Gastroesophageal sphincter (tissue), 4 donors: ENCODE data around the gene LEAP2. TPM values are rescaled to one million over a fixed set of nuclear protein-coding genes. Genes with fewer than 3 reads are reported as not detected.

Experiments used
- ATAC-seq: fragments of 150-250 bp; one replicate; pipeline ENCODE4 v1.9.1; 2016; ENCODE audit warnings: mild to moderate bottlenecking, moderate library complexity
- H3K27ac ChIP-seq, 4 donors: fragments of 200-600 bp; sonication (generic) in 3 of 4; 1 replicate in 3 of 4; 2 replicates in 1 of 4; pipeline ENCODE4 v1.5.1; 2016 to 2019
- H3K27me3 ChIP-seq: fragments of 200-600 bp; sonication (generic); one replicate; pipeline ENCODE4 v1.5.1; 2019
- H3K36me3 ChIP-seq, 2 donors: fragments of 200-600 bp; sonication (generic); one replicate each; pipeline ENCODE4 v1.5.1; 2019; ENCODE audit warnings: control low read depth in 1 of 2
- H3K4me1 ChIP-seq, 3 donors: fragments of 200-600 bp; sonication (generic); 1 replicate in 2 of 3; 2 replicates in 1 of 3; pipeline ENCODE4 v1.5.1; 2016 to 2019; ENCODE audit warnings: control low read depth in 2 of 3
- H3K4me3 ChIP-seq, 2 donors: fragments of 200-600 bp; sonication (generic); one replicate each; pipeline ENCODE4 v1.5.1; 2019; ENCODE audit warnings: mild to moderate bottlenecking in 1 of 2, moderate library complexity in 1 of 2
- H3K9me3 ChIP-seq, 3 donors: fragments of 200-600 bp; sonication (generic); one replicate each; pipeline ENCODE4 v1.5.1; 2017 to 2019; ENCODE audit warnings: control low read depth in 2 of 3
- EP300 ChIP-seq: sonication (generic); formaldehyde crosslinking; IDR thresholded peaks from one replicate; pipeline ENCODE4 v1.6.1; 2017; ENCODE audit warnings: antibody characterized with exemption, mild to moderate bottlenecking
- POLR2A ChIP-seq, 2 donors: fragments of 450-650 bp; IDR thresholded peaks; one replicate each; pipeline ENCODE4 v1.6.1; 2017; ENCODE audit warnings: antibody characterized with exemption in 2 of 2, mild to moderate bottlenecking in 2 of 2, moderate library complexity in 1 of 2
- POLR2AphosphoS5 ChIP-seq: sonication (generic); formaldehyde crosslinking; IDR thresholded peaks from one replicate; pipeline ENCODE4 v1.6.1; 2017; ENCODE audit warnings: antibody characterized with exemption
- WGBS, 2 donors: methylation state at CpG; one replicate each; pipeline ENCODE4 v1.1.5; 2018; ENCODE audit warnings: low coverage in 1 of 2; 5-methylcytosine and 5-hydroxymethylcytosine counted together
- small RNA-seq, 4 donors: library from RNA; depleted of rRNA; stranded (forward); fragments of <200 nt; gene quantifications; one replicate each; pipeline ENCODE3, GENCODE V24; 2016
- total RNA-seq, 4 donors: library from RNA; depleted of rRNA; stranded (reverse); fragments of >200 nt; gene quantifications; one replicate each; pipeline ENCODE4 v1.1.0, GENCODE V29; 2016
- TF ChIP-seq, protein P1 (sequence below), 4 experiments: fragments of 200-600 bp in 2 of 4; fragments of 450-650 bp in 2 of 4; sonication (generic) in 1 of 4; IDR thresholded peaks; one replicate each; pipeline ENCODE4 v1.5.1; 2017 to 2019; ENCODE audit warnings: antibody characterized with exemption in 4 of 4, mild to moderate bottlenecking in 2 of 4, moderate library complexity in 2 of 4

LEAP2 gene
- total RNA-seq, 4 donors from 2014 or later = 0.12 to 1.9 (median 0.74) TPM

DNA sequence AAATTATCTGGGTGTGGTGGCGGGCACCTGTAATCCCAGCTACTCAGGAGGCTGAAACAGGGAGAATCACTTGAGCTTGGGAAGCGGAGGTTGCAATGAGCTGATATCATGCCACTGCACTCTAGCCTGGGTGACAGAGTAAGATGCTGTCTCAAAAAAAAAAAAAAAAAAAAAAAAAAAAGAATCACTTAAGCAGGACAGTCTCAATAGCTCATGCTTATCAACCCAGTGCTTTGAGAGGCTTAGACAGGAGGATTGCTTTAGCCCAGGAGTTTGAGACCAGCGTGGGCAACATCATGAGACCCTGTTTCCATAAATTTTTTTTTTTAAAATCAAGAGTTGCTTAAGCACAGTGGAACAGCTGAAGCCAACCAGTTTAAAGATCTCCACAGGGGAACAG, 42.6 kb downstream of the LEAP2 start:
- no peak for ATAC-seq
- Histone ChIP-seq H3K4me1 (no peaks in the 10 kb centered on the region), H3K36me3 (peaks cover 0 to 57% of the 10 kb centered on the region in 2 donors), H3K27me3 (no peaks in the 10 kb centered on the region), H3K4me3 (no peak overlapping the region), H3K9me3 (no peaks in the 10 kb centered on the region), H3K27ac (no peak overlapping the region)
- WGBS, 2 donors = 90 to 100% methylated on average over 1 to 3 of the region's 3 CpGs
- TF ChIP-seq POLR2A (IDR thresholded peaks at IDR 0.05) (no peak), POLR2AphosphoS5 (no peak), EP300 (no peak)
- TF ChIP-seq, protein P1, sequence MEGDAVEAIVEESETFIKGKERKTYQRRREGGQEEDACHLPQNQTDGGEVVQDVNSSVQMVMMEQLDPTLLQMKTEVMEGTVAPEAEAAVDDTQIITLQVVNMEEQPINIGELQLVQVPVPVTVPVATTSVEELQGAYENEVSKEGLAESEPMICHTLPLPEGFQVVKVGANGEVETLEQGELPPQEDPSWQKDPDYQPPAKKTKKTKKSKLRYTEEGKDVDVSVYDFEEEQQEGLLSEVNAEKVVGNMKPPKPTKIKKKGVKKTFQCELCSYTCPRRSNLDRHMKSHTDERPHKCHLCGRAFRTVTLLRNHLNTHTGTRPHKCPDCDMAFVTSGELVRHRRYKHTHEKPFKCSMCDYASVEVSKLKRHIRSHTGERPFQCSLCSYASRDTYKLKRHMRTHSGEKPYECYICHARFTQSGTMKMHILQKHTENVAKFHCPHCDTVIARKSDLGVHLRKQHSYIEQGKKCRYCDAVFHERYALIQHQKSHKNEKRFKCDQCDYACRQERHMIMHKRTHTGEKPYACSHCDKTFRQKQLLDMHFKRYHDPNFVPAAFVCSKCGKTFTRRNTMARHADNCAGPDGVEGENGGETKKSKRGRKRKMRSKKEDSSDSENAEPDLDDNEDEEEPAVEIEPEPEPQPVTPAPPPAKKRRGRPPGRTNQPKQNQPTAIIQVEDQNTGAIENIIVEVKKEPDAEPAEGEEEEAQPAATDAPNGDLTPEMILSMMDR (IDR thresholded peaks at IDR 0.05) = no peak

Small RNA genes lying within 50 kb of the gene (small RNA-seq; reads per million reads assigned to genes)
- gene RNA5SP192 = 0 reads per million in 4 donors

Other genes with a start within 250 kb of the LEAP2 start
- gene IL13, start 215.5 kb upstream of the LEAP2 start, total RNA-seq = not detected
- gene IL4, start 199.7 kb upstream of the LEAP2 start, total RNA-seq = not detected
- gene KIF3A, start 136.1 kb upstream of the LEAP2 start, total RNA-seq = 10 to 100 TPM in 1 of 4 donors, 1 to 10 TPM in 3; 5.9 to 12.5 (median 7.7) TPM
- not detected for gene CCNI2, start 126.2 kb upstream of the LEAP2 start, total RNA-seq
- gene SEPTIN8, start 96.4 kb upstream of the LEAP2 start, total RNA-seq = 10 to 100 TPM; 31.6 to 46.4 (median 34.9) TPM
- gene SOWAHA, start 60.4 kb upstream of the LEAP2 start, total RNA-seq = under 1 TPM in 2 of 4 donors, not detected in 2; 0.27 to 0.87 TPM
- gene SHROOM1, start 43.0 kb upstream of the LEAP2 start, total RNA-seq = 10 to 100 TPM in 1 of 4 donors, 1 to 10 TPM in 3; 5.8 to 10.3 (median 6.5) TPM
- gene GDF9, start 7.2 kb upstream of the LEAP2 start, total RNA-seq = under 1 TPM in 3 of 4 donors, not detected in 1; 0.23 to 0.37 (median 0.31) TPM
- 100 to 1,000 TPM; 106 to 169 (median 128) TPM for gene UQCRQ, start 7.0 kb upstream of the LEAP2 start, total RNA-seq
- 10 to 100 TPM; 55.0 to 87.6 (median 75.3) TPM for gene AFF4, start 90.0 kb downstream of the LEAP2 start, total RNA-seq
- gene ZCCHC10, start 152.9 kb downstream of the LEAP2 start, total RNA-seq = 10 to 100 TPM; 12.5 to 15.7 (median 13.5) TPM
- gene HSPA4, start 178.3 kb downstream of the LEAP2 start, total RNA-seq = 10 to 100 TPM; 48.1 to 84.0 (median 72.3) TPM